HG03342 (cell line): ENCODE measurements around the gene FCHSD2.
"Not testable (repeated sequence)": the region's sequence is repeated elsewhere in the genome, so short reads cannot be mapped to it uniquely, and the experiment has no call there.

Experiments used
- ATAC-seq: cut with Tn5 transposase; IDR thresholded peaks from one replicate; pipeline ENCODE4 v1.9.1; 2021; ENCODE audit warnings: mild to moderate bottlenecking, moderate library complexity; ENCODE audit not compliant: unreplicated experiment

Gene FCHSD2

GRCh38 chr11:73126804-73127480 is 15.2 kb downstream of the FCHSD2 start:
- no peak for ATAC-seq

DNA sequence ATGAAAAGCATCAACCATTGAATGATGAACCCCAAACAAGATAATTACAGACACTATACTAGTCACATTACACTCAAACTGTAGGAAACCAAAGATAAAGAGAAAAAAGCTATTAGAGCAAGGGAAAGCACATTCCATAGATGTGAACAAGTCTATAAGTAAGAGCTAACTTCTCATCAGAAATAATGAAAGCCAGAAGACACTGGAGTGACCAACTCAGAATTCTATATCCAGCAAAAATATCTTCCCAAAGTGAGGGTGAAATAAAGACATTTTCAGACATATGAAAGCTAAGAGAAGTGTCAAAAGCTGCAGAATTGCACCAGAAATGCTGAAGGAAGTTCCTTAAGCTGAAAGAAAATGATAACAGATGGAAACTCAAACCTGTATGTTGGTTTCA is 17.3 kb downstream of the FCHSD2 start:
- no peak for ATAC-seq

GRCh38 chr11:73123892-73124291 is 18.2 kb downstream of the FCHSD2 start:
- ATAC-seq, result not testable (repeated sequence)

- no peak for ATAC-seq
Observed at GRCh38 chr11:73121692-73122091, 20.4 kb downstream of the FCHSD2 start.

DNA sequence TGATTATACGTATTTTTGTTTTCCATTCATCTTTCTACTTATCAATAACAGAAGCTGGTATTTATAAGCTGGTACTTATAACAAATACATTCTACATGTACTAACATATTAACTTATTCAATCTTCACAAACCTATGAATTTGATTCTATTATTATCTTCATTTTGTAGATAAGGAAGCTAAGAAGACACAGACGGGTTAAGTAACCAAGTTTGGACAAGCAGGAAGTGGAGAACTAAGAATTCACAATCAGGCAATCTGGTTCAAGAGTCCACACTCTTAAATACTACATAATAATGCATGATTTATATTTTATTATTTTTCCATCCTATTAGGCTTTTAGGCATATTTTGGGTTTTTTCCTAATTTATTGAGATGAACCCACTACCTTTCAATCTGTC is 25.0 kb downstream of the FCHSD2 start:
- no peak for ATAC-seq

GRCh38 chr11:73116636-73117035 is 25.5 kb downstream of the FCHSD2 start:
- no peak for ATAC-seq

DNA sequence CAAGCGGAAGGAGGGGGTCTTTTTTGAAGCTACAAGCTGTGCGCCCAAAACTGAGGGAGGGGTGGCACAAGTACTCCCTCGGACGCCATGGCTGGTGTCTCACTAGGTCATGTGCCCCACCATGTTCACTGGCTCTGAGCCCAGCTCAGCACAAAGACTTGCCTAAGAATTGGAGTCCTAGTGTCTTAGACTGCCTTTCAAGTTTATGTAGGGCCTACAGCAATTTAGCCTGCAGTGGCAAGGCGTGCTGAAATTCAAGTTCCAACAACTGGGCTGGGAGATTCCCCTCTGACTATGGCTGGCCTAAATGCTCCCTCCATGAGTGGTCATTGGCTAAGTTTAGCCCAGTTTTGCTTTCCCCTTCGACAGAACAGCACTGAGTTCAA is 27.3 kb downstream of the FCHSD2 start:
- no peak for ATAC-seq

GRCh38 chr11:73114110-73114834 is 27.8 kb downstream of the FCHSD2 start:
- no peak for ATAC-seq

DNA sequence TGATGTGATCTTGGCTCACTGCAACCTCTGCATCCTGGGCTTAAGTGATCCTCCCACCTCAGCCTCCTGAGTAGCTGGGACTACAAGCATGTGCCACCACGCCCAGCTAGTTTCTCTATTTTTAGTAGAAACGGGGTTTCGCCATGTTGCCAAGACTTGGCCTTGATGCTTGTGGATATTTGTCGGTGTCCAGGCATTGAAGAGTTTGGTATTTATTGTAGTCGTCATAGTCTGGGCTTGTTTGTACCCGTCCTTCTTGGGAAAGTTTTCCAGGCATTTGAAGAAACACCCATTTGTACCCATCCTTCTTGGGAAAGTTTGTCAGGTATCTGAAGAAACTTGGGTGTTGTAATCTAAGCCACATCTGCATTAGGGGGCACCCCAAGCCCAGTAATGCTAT is 28.7 kb downstream of the FCHSD2 start:
- ATAC-seq, result no peak

DNA sequence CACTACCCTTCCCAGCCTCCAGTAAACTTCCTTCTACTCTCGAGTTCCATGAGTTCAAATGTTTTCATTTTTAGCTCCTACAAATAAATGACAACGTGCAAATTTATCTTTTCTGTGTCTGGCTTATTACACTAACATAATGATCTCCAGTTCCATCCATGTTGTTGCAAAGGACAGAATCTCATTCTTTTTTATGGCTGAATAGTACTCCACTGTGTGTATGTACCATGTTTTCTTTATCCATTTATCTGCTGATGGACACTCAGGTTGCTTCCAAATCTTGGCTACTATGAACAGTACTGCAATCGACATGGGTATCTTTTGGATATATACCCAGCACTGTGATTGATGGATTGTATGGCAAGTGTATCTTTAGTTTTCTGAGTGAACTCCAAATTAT is 34.5 kb downstream of the FCHSD2 start:
- ATAC-seq, result no peak

DNA sequence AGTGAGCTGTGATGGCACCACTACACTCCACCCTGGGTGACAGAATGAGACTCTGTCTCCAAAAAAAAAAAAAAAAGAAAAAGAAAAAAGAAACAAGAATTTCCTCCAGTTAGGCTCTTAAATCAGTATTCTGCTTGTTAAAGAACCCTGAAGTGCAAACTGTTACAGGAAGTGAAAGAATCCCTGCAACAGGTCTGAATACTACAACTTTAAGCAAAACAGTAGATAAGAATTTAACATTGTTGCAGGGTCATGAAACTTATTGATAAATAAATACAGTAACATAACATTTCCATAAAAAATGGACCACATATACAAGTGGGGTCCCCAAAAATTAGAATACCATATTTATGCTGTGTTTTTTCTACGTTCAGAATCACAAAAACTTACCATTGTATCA is 35.8 kb downstream of the FCHSD2 start:
- no peak for ATAC-seq

GRCh38 chr11:73100578-73100977 is 41.5 kb downstream of the FCHSD2 start:
- ATAC-seq, result no peak

GRCh38 chr11:73099512-73100266 is 42.4 kb downstream of the FCHSD2 start:
- ATAC-seq, result no peak

DNA sequence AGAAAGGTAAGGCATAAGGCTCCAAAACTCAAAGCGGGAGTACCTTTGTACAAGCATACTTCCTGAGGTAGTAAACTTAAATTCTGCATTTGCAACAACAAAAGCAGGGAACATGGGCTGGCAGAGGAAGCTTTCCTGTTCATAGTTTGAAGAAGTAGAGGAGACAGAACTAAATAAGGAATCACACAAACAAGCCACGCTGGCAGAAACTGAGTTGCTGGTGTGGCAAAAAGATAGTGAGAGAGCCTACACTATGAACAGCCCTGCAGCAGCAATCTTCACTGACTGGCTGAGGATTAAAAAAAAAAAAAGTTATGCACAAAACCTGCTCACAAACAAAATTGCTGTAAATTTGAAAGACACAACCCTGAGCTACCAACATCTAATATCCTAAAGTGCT is 46.5 kb downstream of the FCHSD2 start:
- ATAC-seq, result no peak

- ATAC-seq, result no peak
Observed at GRCh38 chr11:73091521-73092305, 50.4 kb downstream of the FCHSD2 start.

DNA sequence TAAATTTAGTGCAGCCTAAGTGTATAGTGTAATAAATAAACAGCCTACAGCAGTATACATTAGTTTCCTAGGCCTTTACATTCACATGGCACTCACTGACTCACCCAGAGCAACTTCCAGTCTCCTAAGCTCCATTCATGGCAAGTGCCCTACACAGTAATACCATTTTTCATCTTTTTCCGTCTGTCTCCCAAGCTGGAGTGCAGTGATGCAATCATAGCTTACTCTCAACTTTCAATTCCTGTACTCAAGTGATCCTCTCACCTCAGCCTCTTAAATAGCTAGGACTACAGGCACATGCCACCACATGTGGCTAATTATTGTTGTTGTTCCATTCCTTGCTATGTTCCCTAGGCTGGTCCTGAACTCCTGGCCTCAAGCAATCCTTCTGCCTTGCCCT is 54.4 kb downstream of the FCHSD2 start:
- ATAC-seq, result no peak

- no peak for ATAC-seq
Observed at GRCh38 chr11:73085189-73085875, 56.8 kb downstream of the FCHSD2 start.

GRCh38 chr11:73078631-73079030 is 63.5 kb downstream of the FCHSD2 start:
- no peak for ATAC-seq

GRCh38 chr11:73077454-73077853 is 64.7 kb downstream of the FCHSD2 start:
- ATAC-seq, result no peak

DNA sequence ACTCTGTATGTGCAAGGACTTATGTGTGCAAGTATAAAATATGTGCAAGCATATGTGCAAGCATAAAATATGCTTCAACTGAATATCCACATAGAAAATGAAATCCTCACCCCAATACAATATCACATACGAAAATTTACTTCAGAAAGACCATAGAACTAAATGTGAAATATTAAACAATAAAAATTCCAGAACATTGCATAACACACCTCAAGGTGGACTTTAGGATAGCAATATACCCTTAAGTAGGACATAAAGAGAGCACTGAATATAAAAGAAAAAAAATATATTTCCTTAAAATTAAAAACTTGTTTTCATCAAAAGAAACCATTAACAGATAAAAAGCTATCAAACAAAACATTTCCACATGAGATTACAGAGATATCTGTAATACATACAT is 67.8 kb downstream of the FCHSD2 start:
- ATAC-seq, result no peak
